ENCODE data around the gene PNPO. TPM values are rescaled to one million over a fixed set of nuclear protein-coding genes. Genes with fewer than 3 reads are reported as not detected.

The PNPO gene
- total and polyA plus RNA-seq, 2 of the 13 experiments (the other 11 are each of a cell fraction or from before 2014, with no cell fraction given), result 47.9 to 63.3 TPM

DNA sequence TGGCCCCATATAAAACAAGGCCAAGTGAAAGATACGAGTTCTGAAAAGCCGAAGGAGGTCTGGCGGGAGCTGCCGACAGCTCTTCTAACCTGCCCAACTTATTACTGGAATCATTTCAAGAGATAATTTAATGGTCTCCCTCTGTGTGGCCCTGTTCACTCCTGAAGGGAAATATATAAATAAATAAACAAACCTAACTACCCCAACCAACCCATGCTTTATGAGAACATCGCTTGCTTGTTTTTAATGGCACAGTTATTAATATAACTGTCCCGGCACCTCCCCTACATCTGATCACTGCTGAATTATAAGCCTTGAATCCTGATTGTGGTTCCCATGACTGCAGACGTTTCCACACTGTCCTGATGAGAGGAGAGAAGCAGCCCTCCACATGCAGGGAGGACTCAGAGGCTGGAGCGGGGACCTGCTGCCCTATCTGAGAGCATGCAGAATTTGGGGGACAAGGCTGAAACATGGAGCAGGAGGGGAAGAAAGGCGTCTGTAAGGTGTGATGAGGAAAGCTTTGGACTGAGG lies 51.7 kb downstream of the PNPO start:
- POLR2A ChIA-PET, result interaction anchor here (1.3 kb wide), 1 partner anchor 22 kb away, joined by 3 read pairs; the partner anchor contains the start of gene CDK5RAP3
- H3K4me3 ChIP-seq (replicated peaks in 1 of 3; ENCODE audit: insufficient read depth in 1 of 3, low read depth in 2 of 3, low read length in 3 of 3), result no peak overlapping the region
- no peaks in the 10 kb centered on the region for H3K9me3 ChIP-seq (ENCODE audit: low read length)
- H3K4me1 ChIP-seq (ENCODE audit: insufficient read depth, low read length), result peaks cover 37% of the 10 kb centered on the region
- no peaks in the 10 kb centered on the region for H3K79me2 ChIP-seq (ENCODE audit: insufficient read depth, low read length)
- H3K9ac ChIP-seq (ENCODE audit: insufficient read depth, low read depth, low read length), result no peak overlapping the region
- no peak overlapping the region for H2AFZ ChIP-seq (ENCODE audit: low read length)
- H3K27me3 ChIP-seq (ENCODE audit: control insufficient read depth in 1 of 2, insufficient read depth in 2 of 2, low read length in 2 of 2), result peaks cover 3 to 57% of the 10 kb centered on the region in 2 experiments; a peak in 3 of 5 replicates
- H3K36me3 ChIP-seq (replicated peaks in 1 of 2; ENCODE audit: control insufficient read depth in 1 of 2, insufficient read depth in 2 of 2, low read length in 2 of 2), result no peaks in the 10 kb centered on the region
- CTCF ChIA-PET (ENCODE audit: low intra/inter-chr PET ratio, low total read pairs), result no interaction called here
- in situ Hi-C loops (cut with HindIII; ENCODE audit: extremely low pct_ligation_motif_present, low pct_unique_long_range_greater_than_20kb) (no loop called here), intact Hi-C loops (cut with micrococcal nuclease; ENCODE audit: unreplicated experiment) (no loop called here)
- DNase-seq (ENCODE audit: low spot score) (no peak), ATAC-seq (no peak), FAIRE-seq (no peak)
- no peak overlapping the region for H3K27ac ChIP-seq (ENCODE audit: extremely low read length, insufficient read depth, low read length)
- no peak for TF ChIP-seq ZSCAN12 (CRISPR knock-in tag; IDR thresholded peaks at IDR 0.05)
- TF ChIP-seq ZNF670 (CRISPR knock-in tag; IDR thresholded peaks at IDR 0.05; ENCODE audit: borderline replicate concordance), result no peak
- TF ChIP-seq, protein P1, sequence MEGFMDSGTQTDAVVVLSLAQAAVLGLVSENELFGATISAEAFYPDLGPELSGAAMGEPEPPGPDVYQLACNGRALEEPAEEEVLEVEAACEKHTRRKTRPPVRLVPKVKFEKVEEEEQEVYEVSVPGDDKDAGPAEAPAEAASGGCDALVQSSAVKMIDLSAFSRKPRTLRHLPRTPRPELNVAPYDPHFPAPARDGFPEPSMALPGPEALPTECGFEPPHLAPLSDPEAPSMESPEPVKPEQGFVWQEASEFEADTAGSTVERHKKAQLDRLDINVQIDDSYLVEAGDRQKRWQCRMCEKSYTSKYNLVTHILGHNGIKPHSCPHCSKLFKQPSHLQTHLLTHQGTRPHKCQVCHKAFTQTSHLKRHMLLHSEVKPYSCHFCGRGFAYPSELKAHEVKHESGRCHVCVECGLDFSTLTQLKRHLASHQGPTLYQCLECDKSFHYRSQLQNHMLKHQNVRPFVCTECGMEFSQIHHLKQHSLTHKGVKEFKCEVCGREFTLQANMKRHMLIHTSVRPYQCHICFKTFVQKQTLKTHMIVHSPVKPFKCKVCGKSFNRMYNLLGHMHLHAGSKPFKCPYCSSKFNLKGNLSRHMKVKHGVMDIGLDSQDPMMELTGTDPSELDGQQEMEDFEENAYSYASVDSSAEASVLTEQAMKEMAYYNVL (CRISPR knock-in tag; IDR thresholded peaks at IDR 0.05; ENCODE audit: borderline replicate concordance), result no peak
- no peak overlapping the region for H3K4me2 ChIP-seq (ENCODE audit: low read depth, low read length)
- WGBS (ENCODE audit: low lambda C conversion rate), result 40% methylated on average over 9 of the region's 9 CpGs
- no TSS peak for BruUV-seq (replicated peaks)
- no peaks in the 10 kb centered on the region for H4K20me1 ChIP-seq (ENCODE audit: insufficient read depth, low read length)

DNA sequence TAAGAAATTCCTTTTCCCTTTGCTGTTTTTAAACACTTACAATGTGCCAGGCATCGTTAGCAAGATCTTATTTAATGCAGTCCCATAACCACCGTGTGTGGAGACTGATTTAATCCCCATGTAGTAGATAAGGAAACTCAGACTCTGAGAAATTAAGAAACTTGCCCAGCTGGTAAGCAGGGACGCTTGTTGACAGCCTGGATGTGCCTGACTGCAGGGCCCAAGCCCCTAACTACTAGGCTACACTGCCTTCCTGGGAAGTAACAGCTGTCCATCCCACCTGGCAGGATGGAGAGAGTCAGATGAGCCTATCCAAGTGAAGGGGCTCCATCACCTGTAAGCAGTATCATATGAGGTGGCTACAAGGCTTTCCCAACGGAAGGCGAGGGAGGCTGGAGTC lies 52.6 kb downstream of the PNPO start:
- Histone ChIP-seq H3K4me3 (replicated peaks in 1 of 3; ENCODE audit: insufficient read depth in 1 of 3, low read depth in 2 of 3, low read length in 3 of 3) (no peak overlapping the region), H3K79me2 (ENCODE audit: insufficient read depth, low read length) (no peaks in the 10 kb centered on the region), H4K20me1 (ENCODE audit: insufficient read depth, low read length) (no peaks in the 10 kb centered on the region), H2AFZ (ENCODE audit: low read length) (no peak overlapping the region), H3K4me2 (ENCODE audit: low read depth, low read length) (no peak overlapping the region), H3K9me3 (ENCODE audit: low read length) (no peaks in the 10 kb centered on the region), H3K36me3 (replicated peaks in 1 of 2; ENCODE audit: control insufficient read depth in 1 of 2, insufficient read depth in 2 of 2, low read length in 2 of 2) (no peaks in the 10 kb centered on the region), H3K27me3 (ENCODE audit: control insufficient read depth in 1 of 2, insufficient read depth in 2 of 2, low read length in 2 of 2) (peaks cover 3 to 57% of the 10 kb centered on the region in 2 experiments; a peak in 3 of 5 replicates), H3K27ac (ENCODE audit: extremely low read length, insufficient read depth, low read length) (no peak overlapping the region), H3K4me1 (ENCODE audit: insufficient read depth, low read length) (peaks cover 36% of the 10 kb centered on the region), H3K9ac (ENCODE audit: insufficient read depth, low read depth, low read length) (no peak overlapping the region)
- in situ Hi-C loops (cut with HindIII; ENCODE audit: extremely low pct_ligation_motif_present, low pct_unique_long_range_greater_than_20kb) (no loop called here), intact Hi-C loops (cut with micrococcal nuclease; ENCODE audit: unreplicated experiment) (no loop called here)
- FAIRE-seq (no peak), DNase-seq (ENCODE audit: low spot score) (no peak), ATAC-seq (no peak)
- 43% methylated on average over 5 of the region's 5 CpGs for WGBS (ENCODE audit: low lambda C conversion rate)
- no TSS peak for BruUV-seq (replicated peaks)
- ChIA-PET CTCF (ENCODE audit: low intra/inter-chr PET ratio, low total read pairs) (no interaction called here), POLR2A (interaction anchor here (1.3 kb wide), 1 partner anchor 23 kb away, joined by 3 read pairs; the partner anchor contains the start of gene CDK5RAP3)
- no peak for TF ChIP-seq SP140L (CRISPR knock-in tag; IDR thresholded peaks at IDR 0.05; ENCODE audit: borderline replicate concordance)
- TF ChIP-seq, protein P2, sequence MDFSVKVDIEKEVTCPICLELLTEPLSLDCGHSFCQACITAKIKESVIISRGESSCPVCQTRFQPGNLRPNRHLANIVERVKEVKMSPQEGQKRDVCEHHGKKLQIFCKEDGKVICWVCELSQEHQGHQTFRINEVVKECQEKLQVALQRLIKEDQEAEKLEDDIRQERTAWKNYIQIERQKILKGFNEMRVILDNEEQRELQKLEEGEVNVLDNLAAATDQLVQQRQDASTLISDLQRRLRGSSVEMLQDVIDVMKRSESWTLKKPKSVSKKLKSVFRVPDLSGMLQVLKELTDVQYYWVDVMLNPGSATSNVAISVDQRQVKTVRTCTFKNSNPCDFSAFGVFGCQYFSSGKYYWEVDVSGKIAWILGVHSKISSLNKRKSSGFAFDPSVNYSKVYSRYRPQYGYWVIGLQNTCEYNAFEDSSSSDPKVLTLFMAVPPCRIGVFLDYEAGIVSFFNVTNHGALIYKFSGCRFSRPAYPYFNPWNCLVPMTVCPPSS (IDR thresholded peaks at IDR 0.05), result no peak
- TF ChIP-seq SP2 (CRISPR knock-in tag; IDR thresholded peaks at IDR 0.05), result no peak
- TF ChIP-seq, protein P3, sequence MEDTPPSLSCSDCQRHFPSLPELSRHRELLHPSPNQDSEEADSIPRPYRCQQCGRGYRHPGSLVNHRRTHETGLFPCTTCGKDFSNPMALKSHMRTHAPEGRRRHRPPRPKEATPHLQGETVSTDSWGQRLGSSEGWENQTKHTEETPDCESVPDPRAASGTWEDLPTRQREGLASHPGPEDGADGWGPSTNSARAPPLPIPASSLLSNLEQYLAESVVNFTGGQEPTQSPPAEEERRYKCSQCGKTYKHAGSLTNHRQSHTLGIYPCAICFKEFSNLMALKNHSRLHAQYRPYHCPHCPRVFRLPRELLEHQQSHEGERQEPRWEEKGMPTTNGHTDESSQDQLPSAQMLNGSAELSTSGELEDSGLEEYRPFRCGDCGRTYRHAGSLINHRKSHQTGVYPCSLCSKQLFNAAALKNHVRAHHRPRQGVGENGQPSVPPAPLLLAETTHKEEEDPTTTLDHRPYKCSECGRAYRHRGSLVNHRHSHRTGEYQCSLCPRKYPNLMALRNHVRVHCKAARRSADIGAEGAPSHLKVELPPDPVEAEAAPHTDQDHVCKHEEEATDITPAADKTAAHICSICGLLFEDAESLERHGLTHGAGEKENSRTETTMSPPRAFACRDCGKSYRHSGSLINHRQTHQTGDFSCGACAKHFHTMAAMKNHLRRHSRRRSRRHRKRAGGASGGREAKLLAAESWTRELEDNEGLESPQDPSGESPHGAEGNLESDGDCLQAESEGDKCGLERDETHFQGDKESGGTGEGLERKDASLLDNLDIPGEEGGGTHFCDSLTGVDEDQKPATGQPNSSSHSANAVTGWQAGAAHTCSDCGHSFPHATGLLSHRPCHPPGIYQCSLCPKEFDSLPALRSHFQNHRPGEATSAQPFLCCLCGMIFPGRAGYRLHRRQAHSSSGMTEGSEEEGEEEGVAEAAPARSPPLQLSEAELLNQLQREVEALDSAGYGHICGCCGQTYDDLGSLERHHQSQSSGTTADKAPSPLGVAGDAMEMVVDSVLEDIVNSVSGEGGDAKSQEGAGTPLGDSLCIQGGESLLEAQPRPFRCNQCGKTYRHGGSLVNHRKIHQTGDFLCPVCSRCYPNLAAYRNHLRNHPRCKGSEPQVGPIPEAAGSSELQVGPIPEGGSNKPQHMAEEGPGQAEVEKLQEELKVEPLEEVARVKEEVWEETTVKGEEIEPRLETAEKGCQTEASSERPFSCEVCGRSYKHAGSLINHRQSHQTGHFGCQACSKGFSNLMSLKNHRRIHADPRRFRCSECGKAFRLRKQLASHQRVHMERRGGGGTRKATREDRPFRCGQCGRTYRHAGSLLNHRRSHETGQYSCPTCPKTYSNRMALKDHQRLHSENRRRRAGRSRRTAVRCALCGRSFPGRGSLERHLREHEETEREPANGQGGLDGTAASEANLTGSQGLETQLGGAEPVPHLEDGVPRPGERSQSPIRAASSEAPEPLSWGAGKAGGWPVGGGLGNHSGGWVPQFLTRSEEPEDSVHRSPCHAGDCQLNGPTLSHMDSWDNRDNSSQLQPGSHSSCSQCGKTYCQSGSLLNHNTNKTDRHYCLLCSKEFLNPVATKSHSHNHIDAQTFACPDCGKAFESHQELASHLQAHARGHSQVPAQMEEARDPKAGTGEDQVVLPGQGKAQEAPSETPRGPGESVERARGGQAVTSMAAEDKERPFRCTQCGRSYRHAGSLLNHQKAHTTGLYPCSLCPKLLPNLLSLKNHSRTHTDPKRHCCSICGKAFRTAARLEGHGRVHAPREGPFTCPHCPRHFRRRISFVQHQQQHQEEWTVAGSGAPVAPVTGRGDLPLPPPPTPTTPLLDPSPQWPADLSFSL (CRISPR knock-in tag; IDR thresholded peaks at IDR 0.05), result no peak
- no peak for TF ChIP-seq GZF1 (CRISPR knock-in tag; IDR thresholded peaks at IDR 0.05)
